Measurements from ENCODE around the gene NPEPL1. TPM values are rescaled to one million over a fixed set of nuclear protein-coding genes. Genes with fewer than 3 reads are reported as not detected.

The NPEPL1 gene
- total and polyA plus RNA-seq, 2 of the 8 experiments (the other 6 are each of a cell fraction or from before 2014, with no cell fraction given) = 12.4 to 26.8 TPM

- TF ChIP-seq BCL11A (IDR thresholded peaks at IDR 0.05; ENCODE audit: low read depth in 2 of 2, low read length in 2 of 2) = no peak
- no peak for TF ChIP-seq JUN (IDR thresholded peaks at IDR 0.05; ENCODE audit: low read depth, low read length)
- no peak for TF ChIP-seq ASH2L (IDR thresholded peaks at IDR 0.05; ENCODE audit: low read length)
Observed at GRCh38 chr20:58705208-58705926, 12.8 kb downstream of the NPEPL1 start (continued).

All from H1 (cell line).